Subcutaneous adipose tissue (tissue), 4 donors: Measurements from ENCODE around the gene CFAP77. TPM values are rescaled to one million over a fixed set of nuclear protein-coding genes. Genes with fewer than 3 reads are reported as not detected.

Source experiments
- CTCF ChIP-seq: fragments of 450-650 bp; IDR thresholded peaks from one replicate; pipeline ENCODE4 v1.5.1; 2016; ENCODE audit warnings: low read depth, mild to moderate bottlenecking, control low read depth, antibody characterized with exemption, moderate library complexity
- total RNA-seq, 4 donors: library from RNA; depleted of rRNA; stranded (reverse); fragments of >200 nt; gene quantifications; one replicate each; pipeline ENCODE4 v1.1.0, GENCODE V29; 2016

CFAP77 gene
- total RNA-seq, 4 donors from 2014 or later = not detected

- TF ChIP-seq CTCF = no peak
These were observed 14.5 kb upstream of the CFAP77 start for GRCh38 chr9:132395560-132395959.

- TF ChIP-seq CTCF = no peak
These were observed 8.2 kb upstream of the CFAP77 start for GRCh38 chr9:132401824-132402223.

- TF ChIP-seq CTCF = no peak
These were observed 5.7 kb upstream of the CFAP77 start for GRCh38 chr9:132404228-132404881.

- no peak for TF ChIP-seq CTCF
These were observed 3.4 kb upstream of the CFAP77 start, which contains the start of gene TTF1 for GRCh38 chr9:132406554-132407122. TSS of gene TTF1 (minus strand) at chr9:132406840. CDS start at chr9:132402821, 4,019 bp downstream.

DNA sequence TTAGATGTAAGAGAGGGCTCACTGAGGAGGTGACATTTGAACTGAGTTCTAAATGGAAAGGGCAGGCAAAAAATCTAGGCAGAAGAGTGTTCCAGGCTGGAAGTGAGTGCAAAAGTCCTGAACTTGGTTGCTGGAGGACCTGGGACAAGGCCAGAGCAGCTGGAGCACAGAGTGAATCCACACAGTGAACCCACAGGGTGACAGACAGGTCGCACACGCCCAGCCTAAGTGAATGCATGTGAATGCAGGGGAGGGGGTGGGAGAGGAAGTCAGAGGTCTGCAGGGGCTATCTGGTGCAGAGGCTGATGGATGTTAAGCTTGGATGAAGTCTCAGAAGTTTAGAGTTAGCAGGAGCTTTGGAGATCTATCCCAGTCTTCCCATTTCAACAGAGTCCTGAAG lies 2.8 kb upstream of the CFAP77 start:
- no peak for TF ChIP-seq CTCF

- no peak for TF ChIP-seq CTCF
These were observed 1.5 kb upstream of the CFAP77 start for GRCh38 chr9:132408521-132408920.

- no peak for TF ChIP-seq CTCF
These were observed 631 bp downstream of the CFAP77 start for GRCh38 chr9:132410642-132411041.
